ENCODE results near the gene CDKN1C. TPM values are rescaled to one million over a fixed set of nuclear protein-coding genes. Genes with fewer than 3 reads are reported as not detected.

CDKN1C gene
- under 1 TPM; 0.21 to 0.32 TPM for total RNA-seq

DNA sequence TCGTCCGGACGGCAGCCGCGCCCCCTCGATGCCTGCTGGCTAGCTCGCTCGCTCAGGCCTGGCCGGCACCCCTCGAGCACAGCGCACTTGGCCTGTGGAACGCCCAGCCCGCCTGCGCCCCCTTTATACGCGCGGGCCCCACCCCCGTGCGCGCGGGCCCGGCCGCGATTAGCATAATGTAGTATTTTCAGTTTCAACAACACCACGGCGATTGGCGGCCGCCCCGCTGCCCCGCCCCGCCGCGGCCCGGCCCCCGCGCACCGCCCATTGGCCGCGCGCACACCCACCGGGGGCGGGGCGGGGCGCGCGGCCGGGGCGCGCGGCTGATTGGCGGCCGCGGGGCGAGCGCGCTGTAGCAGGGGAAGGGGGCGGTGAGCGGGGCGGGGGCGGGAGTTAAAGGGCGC, at the start of gene CDKN1C:
TSS of gene CDKN1C (minus strand) at position 98 of the 404 bp plus-strand sequence. CDS start 319 bp downstream, outside the sequence.
- no peaks in the 10 kb centered on the region for H3K36me3 Mint-ChIP-seq (ENCODE audit: low read depth)
- no peak within 1 kb of the TSS for H3K27ac Mint-ChIP-seq
- ATAC-seq (peak; percentile 89), DNase-seq (peak; percentile 86)
- peaks cover 19% of the 10 kb centered on the region for H3K4me1 Mint-ChIP-seq (ENCODE audit: low read depth)
- H3K4me3 Mint-ChIP-seq, result peak within 1 kb of the TSS; percentile 74
- no peaks in the 10 kb centered on the region for H3K9me3 Mint-ChIP-seq (ENCODE audit: insufficient read depth)
- POLR2A ChIA-PET, result no interaction called here
- CTCF ChIA-PET, result interaction anchor here (0.9 to 13.7 kb wide), 2 partner anchors 44 to 352 kb away, joined by 3 to 485 read pairs; no protein-coding TSS in a partner anchor
- H3K27me3 Mint-ChIP-seq (ENCODE audit: low read depth), result peaks cover 22% of the 10 kb centered on the region

DNA sequence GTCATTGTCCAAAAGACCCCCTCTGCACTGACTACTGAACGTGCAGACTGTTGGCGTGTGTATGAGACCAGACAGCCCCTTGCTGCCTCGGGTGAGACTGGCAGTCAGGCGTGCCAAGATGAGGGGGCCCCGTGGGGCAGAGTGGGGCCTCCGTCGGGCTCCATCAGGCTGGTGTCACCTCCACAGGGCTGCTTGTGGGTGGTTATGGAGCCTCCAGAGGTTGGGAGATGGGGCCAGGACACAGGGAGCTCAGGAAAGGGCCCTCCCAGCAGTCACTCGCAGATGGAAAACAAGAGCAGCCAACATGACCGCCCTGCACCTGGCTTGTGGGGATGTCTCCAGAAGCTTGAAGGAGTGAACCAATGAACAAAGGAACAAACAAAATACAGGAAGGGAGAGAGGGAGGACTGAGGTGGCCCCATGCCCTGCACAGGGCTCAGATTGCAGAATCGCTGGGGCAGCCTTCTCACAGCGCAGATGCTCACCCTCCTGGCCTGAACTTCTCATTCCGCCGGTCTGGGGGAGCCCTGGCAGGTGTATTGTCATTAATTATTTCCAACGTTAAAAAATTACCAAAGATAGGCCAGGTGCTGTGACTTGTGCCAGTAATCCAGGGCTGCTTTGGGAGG, 49.1 kb upstream of the CDKN1C start:
- Mint-ChIP-seq H3K4me1 (ENCODE audit: low read depth) (peaks cover 30% of the 10 kb centered on the region), H3K27ac (no peak overlapping the region), H3K4me3 (no peak overlapping the region), H3K36me3 (ENCODE audit: low read depth) (peaks cover 25% of the 10 kb centered on the region), H3K9me3 (ENCODE audit: insufficient read depth) (peaks cover 9% of the 10 kb centered on the region), H3K27me3 (ENCODE audit: low read depth) (peaks cover 3% of the 10 kb centered on the region)
- no peak for ATAC-seq
- no peak for DNase-seq
- POLR2A ChIA-PET, result interaction anchor here (1.0 kb wide), 1 partner anchor 37 kb away, joined by 3 read pairs; no protein-coding TSS in a partner anchor
- CTCF ChIA-PET, result interaction anchor here (1.6 to 1.8 kb wide), 2 partner anchors 41 to 402 kb away, joined by 4 to 10 read pairs; no protein-coding TSS in a partner anchor

DNA sequence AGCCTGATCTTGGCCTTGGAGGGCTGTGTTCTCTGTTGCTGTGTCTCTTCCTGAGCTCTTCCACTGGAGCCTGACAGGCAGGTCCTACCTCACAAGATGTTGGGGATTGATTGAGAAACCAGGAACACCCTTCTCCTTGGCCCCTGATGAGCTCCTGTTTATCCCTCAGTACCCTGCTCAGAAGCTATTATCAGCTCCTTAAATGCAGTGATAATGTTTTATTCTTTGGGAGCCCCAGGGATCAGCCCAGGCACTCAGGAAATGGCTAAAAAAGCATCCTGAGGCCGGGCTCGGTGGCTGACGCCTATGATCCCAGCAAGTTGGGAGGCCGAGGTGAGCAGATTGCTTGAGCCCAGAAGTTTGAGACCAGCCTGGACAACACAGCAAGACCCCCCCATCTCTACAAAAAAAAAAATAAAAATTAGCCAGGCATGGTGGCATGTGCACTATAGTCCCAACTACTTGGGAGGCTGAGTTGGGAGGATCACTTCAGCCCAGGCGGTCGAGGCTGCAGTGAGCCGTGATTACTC, 48.5 kb upstream of the CDKN1C start:
- DNase-seq (no peak), ATAC-seq (no peak)
- Mint-ChIP-seq H3K4me3 (no peak overlapping the region), H3K36me3 (ENCODE audit: low read depth) (peaks cover 19% of the 10 kb centered on the region), H3K27me3 (ENCODE audit: low read depth) (peaks cover 4% of the 10 kb centered on the region), H3K27ac (peak overlapping the region; percentile 82), H3K4me1 (ENCODE audit: low read depth) (peaks cover 30% of the 10 kb centered on the region), H3K9me3 (ENCODE audit: insufficient read depth) (peaks cover 7% of the 10 kb centered on the region)
- CTCF ChIA-PET, result interaction anchor here (1.1 to 1.8 kb wide), 7 partner anchors 9 to 401 kb away, joined by 3 to 10 read pairs (median 3); no protein-coding TSS in a partner anchor
- POLR2A ChIA-PET, result interaction anchor here (1.0 to 1.9 kb wide), 3 partner anchors 8 to 55 kb away, joined by 3 to 7 read pairs (median 3); no protein-coding TSS in a partner anchor

DNA sequence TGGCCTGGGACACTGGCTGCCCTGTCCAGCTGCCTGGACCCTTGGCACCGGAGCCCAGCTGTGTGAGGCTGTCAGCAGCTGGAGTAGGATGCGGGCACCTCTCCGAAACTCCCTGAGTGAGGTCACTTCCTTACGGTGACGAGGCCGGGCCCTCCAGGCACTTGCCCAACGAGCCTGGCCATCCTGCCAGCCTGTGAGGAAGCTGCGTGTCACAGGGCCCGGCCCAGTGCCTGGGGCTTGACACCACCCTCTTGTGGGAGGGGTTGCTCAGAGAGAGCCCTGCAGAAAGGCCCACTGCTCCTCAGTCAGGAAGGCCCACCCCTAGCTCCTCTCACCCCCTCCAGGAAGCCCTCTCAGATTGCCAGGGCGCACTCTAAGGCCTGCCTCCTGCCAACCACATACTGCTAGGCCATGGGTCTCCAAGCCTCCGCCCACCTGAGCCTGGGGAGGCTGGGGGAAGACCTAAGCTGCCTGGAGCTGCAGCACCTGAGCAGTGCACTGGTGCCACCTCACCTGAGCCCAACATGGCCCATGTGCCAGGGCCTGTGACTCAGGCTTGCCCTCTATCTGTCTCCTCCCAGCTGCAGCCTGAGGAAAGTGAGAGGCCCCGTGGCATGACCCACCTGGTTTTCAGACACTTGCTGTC, 47.9 kb upstream of the CDKN1C start:
- Mint-ChIP-seq H3K27ac (peak overlapping the region; percentile 82), H3K36me3 (ENCODE audit: low read depth) (peaks cover 13% of the 10 kb centered on the region), H3K27me3 (ENCODE audit: low read depth) (peaks cover 7% of the 10 kb centered on the region), H3K4me3 (no peak overlapping the region), H3K4me1 (ENCODE audit: low read depth) (peaks cover 34% of the 10 kb centered on the region), H3K9me3 (ENCODE audit: insufficient read depth) (peaks cover 5% of the 10 kb centered on the region)
- POLR2A ChIA-PET, result interaction anchor here (1.0 to 1.9 kb wide), 3 partner anchors 9 to 55 kb away, joined by 3 to 7 read pairs (median 3); no protein-coding TSS in a partner anchor
- peak; percentile 52 for ATAC-seq
- peak; percentile 81 for DNase-seq
- CTCF ChIA-PET, result interaction anchor here (0.6 to 1.8 kb wide), 8 partner anchors 8 to 400 kb away, joined by 3 to 10 read pairs (median 3); no protein-coding TSS in a partner anchor

DNA sequence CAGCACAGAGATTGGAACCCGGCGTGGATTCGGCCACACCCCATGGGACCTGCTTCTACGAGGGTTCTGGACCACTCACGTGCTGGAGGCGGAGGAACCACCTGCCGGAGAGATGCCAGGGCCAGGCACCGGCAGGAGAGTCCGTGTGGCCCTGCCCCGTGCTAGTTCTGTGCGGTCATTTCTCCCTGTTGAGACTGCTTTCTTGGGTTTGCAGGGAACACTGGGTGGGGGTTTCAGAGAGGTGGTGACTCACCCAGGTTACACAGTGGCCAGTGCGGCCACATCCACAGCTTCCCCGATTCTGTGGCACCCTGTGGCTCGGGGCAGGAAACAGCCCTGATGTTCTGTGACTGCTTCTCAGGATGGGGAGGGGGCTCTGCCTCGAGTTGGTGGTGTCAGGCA, 47.3 kb upstream of the CDKN1C start:
- Mint-ChIP-seq H3K36me3 (ENCODE audit: low read depth) (peaks cover 8% of the 10 kb centered on the region), H3K4me3 (no peak overlapping the region), H3K27ac (peak overlapping the region; percentile 82), H3K4me1 (ENCODE audit: low read depth) (peaks cover 40% of the 10 kb centered on the region), H3K9me3 (ENCODE audit: insufficient read depth) (peaks cover 5% of the 10 kb centered on the region), H3K27me3 (ENCODE audit: low read depth) (peaks cover 14% of the 10 kb centered on the region)
- ATAC-seq, result peak; percentile 2
- ChIA-PET CTCF (interaction anchor here (0.6 to 1.8 kb wide), 7 partner anchors 27 to 400 kb away, joined by 3 to 10 read pairs (median 3); no protein-coding TSS in a partner anchor), POLR2A (interaction anchor here (1.5 to 1.9 kb wide), 2 partner anchors 10 to 56 kb away, joined by 3 to 7 read pairs; no protein-coding TSS in a partner anchor)
- DNase-seq, result peak; percentile 43

DNA sequence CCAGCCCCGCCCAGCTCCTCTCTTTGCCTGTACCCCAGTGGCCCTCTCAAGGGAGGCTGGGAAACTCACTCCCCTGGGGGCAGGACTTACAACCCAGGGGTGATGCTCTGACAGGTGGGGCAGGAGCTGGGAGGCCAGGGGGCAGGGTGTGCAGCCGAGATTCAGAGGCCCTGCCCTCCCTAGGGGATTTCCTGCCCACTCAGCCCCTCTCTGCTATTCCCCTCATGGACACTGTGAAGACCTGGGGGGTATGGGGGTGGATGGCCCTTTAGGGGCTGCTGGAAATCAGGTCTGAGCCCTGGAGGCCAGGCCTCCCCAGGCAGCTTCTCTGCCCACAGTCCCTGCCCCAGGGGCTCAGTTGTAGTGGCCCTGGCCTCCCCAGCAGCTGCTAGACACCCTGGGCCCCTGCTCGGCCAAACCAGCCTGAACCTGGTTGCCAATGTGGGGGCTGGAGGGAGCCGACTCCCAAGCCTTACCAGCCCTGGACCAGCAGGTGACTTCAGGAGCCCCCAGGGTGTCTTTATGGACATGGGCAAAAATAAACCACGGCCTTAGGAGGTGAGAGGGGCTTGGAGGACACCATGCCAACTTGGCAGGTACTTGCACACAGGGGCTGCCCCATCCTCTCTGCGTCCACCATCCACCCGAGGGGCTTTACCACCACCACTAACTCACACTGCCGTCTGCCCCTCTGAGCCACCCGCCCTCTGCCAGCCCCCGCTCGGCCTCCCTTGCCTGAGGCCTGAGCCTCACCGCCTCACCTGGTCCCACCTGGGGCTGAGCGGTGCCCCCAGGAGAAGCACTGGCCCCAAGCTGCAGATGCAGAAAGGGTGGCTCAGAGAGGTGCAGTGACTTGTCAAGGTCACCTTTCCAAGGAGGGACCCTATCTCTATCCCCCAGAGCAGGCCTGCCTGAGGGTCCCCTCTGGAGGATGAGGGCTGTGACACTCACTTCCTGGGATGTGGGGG, 46.5 kb upstream of the CDKN1C start:
- ATAC-seq (no peak), DNase-seq (no peak)
- Mint-ChIP-seq H3K4me3 (no peak overlapping the region), H3K27ac (no peak overlapping the region), H3K36me3 (ENCODE audit: low read depth) (peaks cover 2% of the 10 kb centered on the region), H3K4me1 (ENCODE audit: low read depth) (peaks cover 44% of the 10 kb centered on the region), H3K27me3 (ENCODE audit: low read depth) (peaks cover 20% of the 10 kb centered on the region), H3K9me3 (ENCODE audit: insufficient read depth) (no peaks in the 10 kb centered on the region)
- POLR2A ChIA-PET, result interaction anchor here (1.9 kb wide), 1 partner anchor 10 kb away, joined by 7 read pairs; no protein-coding TSS in a partner anchor
- CTCF ChIA-PET, result interaction anchor here (1.1 to 4.0 kb wide), 5 partner anchors 9 to 399 kb away, joined by 3 to 55 read pairs (median 6); no protein-coding TSS in a partner anchor

DNA sequence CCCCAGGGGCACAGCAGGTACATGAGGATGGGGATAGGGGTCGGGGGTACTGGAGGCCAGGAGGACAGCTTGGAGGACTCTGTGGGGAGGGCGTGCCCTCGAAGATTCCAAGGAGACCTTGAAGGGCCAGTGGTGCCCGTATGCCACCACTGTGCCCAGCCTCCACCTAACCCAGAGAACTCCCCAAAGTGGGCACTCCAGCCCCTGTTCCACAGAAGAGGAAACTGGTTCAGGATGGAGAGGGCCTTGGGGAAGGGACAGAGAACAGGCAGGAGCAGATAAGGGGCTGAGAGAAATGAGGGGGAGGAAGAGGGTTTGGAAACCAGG, 45.8 kb upstream of the CDKN1C start:
- peaks cover 44% of the 10 kb centered on the region for H3K4me1 Mint-ChIP-seq (ENCODE audit: low read depth)
- no peak overlapping the region for H3K4me3 Mint-ChIP-seq
- ChIA-PET POLR2A (no interaction called here), CTCF (interaction anchor here (1.1 to 4.0 kb wide), 5 partner anchors 9 to 545 kb away, joined by 3 to 55 read pairs (median 3); no protein-coding TSS in a partner anchor)
- H3K36me3 Mint-ChIP-seq (ENCODE audit: low read depth), result no peaks in the 10 kb centered on the region
- peaks cover 24% of the 10 kb centered on the region for H3K27me3 Mint-ChIP-seq (ENCODE audit: low read depth)
- ATAC-seq (no peak), DNase-seq (no peak)
- peak overlapping the region; percentile 49 for H3K27ac Mint-ChIP-seq
- H3K9me3 Mint-ChIP-seq (ENCODE audit: insufficient read depth), result no peaks in the 10 kb centered on the region

DNA sequence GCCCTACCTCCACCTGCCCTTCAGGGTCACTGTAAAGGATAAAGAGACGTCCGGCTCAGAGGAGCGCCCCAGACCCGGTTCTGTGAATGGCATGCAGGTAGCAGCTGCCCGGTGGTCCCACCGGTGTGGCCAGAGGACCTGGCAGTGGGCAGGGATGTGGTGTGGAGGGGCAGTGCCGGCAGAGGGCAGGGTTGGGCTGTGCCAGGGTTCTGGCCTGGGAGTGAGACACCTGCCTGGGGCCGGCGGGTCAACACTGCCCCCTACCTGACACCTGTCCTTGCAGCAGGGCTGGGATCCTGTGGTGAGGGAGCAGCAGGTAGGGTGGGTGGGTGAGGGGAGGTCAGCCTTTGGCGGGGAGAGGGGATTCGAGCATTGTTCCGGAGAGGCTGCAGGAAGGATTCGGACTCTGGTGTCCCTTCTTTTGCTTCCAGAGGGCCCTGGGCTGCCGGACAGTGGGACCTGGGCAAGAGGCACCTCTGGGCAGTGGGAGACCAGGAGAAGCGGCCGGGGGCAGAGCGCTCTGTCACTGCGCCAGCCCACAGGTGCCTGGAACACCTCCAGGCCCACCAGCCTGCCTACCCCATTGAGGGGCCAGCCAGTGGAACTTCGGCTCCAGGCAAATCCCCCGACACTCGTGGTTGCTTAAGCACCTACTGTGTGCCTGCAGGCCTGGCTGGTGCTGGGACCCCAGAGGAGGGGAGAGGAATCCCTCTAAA, 45.3 kb upstream of the CDKN1C start:
- Mint-ChIP-seq H3K4me1 (ENCODE audit: low read depth) (peaks cover 44% of the 10 kb centered on the region), H3K9me3 (ENCODE audit: insufficient read depth) (no peaks in the 10 kb centered on the region), H3K27me3 (ENCODE audit: low read depth) (peaks cover 26% of the 10 kb centered on the region), H3K27ac (peak overlapping the region; percentile 66), H3K36me3 (ENCODE audit: low read depth) (no peaks in the 10 kb centered on the region), H3K4me3 (peak overlapping the region; percentile 73)
- ChIA-PET CTCF (interaction anchor here (0.9 to 4.0 kb wide), 26 partner anchors 10 to 544 kb away, joined by 3 to 55 read pairs (median 5); partner anchors contain the start of gene CDKN1C), POLR2A (interaction anchor here (1.0 to 2.4 kb wide), 2 partner anchors 9 to 15 kb away, joined by 4 to 7 read pairs; no protein-coding TSS in a partner anchor)
- peak; percentile 23 for ATAC-seq
- peak; percentile 72 for DNase-seq

DNA sequence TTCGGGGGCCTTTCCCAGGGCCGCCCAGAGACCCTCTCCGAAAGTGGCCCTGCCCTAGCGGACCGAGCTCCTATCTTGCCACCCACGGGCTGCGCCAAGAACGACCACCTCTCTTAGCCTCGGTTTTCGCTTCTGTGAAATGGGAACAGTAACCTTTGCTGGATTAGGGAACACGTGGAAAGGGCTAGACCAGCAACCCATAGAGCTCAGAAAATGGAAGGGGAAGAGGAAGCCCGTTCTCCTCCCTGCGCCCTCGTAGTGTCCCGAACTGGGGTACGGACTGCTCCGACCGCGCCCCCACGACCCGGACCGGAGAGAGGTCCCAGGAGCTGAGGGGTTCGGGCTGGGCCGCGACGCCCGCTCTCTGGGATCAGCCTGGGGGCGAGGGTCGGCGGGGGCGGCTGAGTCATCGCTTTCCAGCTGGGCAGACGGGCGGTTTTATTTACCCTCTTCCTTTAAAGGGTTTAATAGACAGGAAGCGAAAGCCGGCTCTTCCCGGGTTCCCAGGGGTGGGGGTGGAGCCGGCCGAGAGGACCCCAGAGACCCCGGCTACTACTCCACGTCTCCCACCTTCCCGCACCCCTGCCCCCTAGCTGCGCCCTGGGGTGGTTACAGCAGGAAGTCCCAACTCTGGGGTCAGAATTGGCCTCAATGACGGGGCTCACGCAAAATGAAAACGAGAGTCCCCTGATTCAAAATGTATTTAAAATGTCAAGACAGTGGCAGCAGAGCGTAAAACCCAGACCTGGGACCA, 44.6 kb upstream of the CDKN1C start:
- Mint-ChIP-seq H3K36me3 (ENCODE audit: low read depth) (no peaks in the 10 kb centered on the region), H3K4me1 (ENCODE audit: low read depth) (peaks cover 44% of the 10 kb centered on the region), H3K4me3 (peak overlapping the region; percentile 73), H3K9me3 (ENCODE audit: insufficient read depth) (no peaks in the 10 kb centered on the region), H3K27me3 (ENCODE audit: low read depth) (peaks cover 26% of the 10 kb centered on the region), H3K27ac (peak overlapping the region; percentile 66)
- CTCF ChIA-PET, result interaction anchor here (0.6 to 4.0 kb wide), 31 partner anchors 10 to 543 kb away, joined by 3 to 55 read pairs (median 4); partner anchors contain the start of genes CDKN1C and TSSC4
- DNase-seq (peak; percentile 65), ATAC-seq (no peak)
- POLR2A ChIA-PET, result interaction anchor here (0.9 to 2.4 kb wide), 4 partner anchors 9 to 37 kb away, joined by 3 to 7 read pairs (median 5); no protein-coding TSS in a partner anchor

Data from activated CD8-positive, alpha-beta T cell treated with anti-CD3 and anti-CD28 coated beads, Interleukin-2, amount 10 ng/mL, durations not matched to agents 7 days and 5 days (primary cell).